Measurements from ENCODE around the gene HPS4.

DNA sequence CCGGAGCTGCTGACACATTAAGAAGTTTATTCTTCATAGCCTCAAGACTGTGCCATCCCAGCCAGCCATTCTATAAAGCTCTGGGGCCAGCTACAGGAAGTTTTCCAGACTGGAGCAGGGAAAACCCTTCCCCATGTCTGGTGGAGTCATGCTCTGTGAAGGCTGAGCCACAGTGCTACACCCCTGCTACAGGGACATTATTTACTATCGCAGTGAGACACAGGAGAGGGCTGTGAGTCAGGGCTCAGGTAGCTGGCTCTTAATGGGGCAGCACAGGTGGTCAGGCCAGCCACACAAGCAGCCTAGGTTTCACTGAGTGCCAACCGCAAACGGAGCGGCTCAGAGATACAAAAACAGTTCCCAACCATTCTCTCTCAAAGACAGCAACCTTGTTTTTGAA, 12.1 kb downstream of the HPS4 start:
- TF ChIP-seq, protein P1, sequence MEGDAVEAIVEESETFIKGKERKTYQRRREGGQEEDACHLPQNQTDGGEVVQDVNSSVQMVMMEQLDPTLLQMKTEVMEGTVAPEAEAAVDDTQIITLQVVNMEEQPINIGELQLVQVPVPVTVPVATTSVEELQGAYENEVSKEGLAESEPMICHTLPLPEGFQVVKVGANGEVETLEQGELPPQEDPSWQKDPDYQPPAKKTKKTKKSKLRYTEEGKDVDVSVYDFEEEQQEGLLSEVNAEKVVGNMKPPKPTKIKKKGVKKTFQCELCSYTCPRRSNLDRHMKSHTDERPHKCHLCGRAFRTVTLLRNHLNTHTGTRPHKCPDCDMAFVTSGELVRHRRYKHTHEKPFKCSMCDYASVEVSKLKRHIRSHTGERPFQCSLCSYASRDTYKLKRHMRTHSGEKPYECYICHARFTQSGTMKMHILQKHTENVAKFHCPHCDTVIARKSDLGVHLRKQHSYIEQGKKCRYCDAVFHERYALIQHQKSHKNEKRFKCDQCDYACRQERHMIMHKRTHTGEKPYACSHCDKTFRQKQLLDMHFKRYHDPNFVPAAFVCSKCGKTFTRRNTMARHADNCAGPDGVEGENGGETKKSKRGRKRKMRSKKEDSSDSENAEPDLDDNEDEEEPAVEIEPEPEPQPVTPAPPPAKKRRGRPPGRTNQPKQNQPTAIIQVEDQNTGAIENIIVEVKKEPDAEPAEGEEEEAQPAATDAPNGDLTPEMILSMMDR (conservative IDR thresholded peaks at IDR 0.05; ENCODE audit: low read length): no peak
- no peak for TF ChIP-seq EZH2phosphoT487 (IDR thresholded peaks at IDR 0.05; ENCODE audit: borderline replicate concordance, low read depth, low read length)
